ENCODE measurements around the gene CLDN14. TPM values are rescaled to one million over a fixed set of nuclear protein-coding genes. Genes with fewer than 3 reads are reported as not detected.
A peak's percentile ranks its signal among the peaks of the same experiment; 100 is the strongest.

Gene CLDN14
- total and polyA plus RNA-seq, 4 donors = 0.08 to 0.49 (median 0.15) TPM; not detected in 1

DNA sequence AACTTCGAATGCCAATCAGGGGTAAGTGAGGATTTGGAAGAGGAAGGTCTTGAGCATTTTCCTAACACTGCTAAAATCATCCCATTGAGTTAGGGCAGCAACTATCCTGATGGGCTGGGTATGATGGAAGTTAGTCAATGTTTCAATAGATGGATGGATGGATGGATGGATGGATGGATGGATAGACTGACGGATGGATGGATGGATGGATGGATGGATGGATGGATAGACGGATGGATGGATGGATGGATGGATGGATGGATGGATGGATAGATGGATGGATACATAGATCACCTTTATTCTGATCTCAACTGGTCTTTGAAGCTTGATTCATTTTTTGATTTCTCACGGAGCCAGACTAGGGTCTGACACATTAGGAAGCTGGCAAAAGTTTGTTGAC lies 2.3 kb upstream of the CLDN14 start:
- WGBS, 2 donors = 72 to 87% methylated on average over 4 of the region's 4 CpGs
- Histone ChIP-seq H3K27ac (ENCODE audit: low read depth in 1 of 2, low read length in 1 of 2) (no peak overlapping the region), H3K36me3 (ENCODE audit: control insufficient read depth in 4 of 4, insufficient read depth in 4 of 4, low read length in 4 of 4) (no peaks in the 10 kb centered on the region), H3K9ac (ENCODE audit: insufficient read depth in 1 of 2, low read length in 2 of 2) (no peak overlapping the region), H3K4me1 (ENCODE audit: control insufficient read depth in 5 of 5, insufficient read depth in 5 of 5, low read length in 5 of 5) (peaks cover 0 to 35% (median 19%) of the 10 kb centered on the region in 5 donors), H3K9me3 (ENCODE audit: control insufficient read depth in 4 of 4, insufficient read depth in 3 of 4, low read length in 3 of 4) (no peaks in the 10 kb centered on the region), H3K4me3 (no peak overlapping the region), H3K27me3 (ENCODE audit: control insufficient read depth in 3 of 3, insufficient read depth in 3 of 3, low read length in 2 of 3) (no peaks in the 10 kb centered on the region)
- DNase-seq (no peak), ATAC-seq (ENCODE audit: insufficient read depth, low FRiP score) (no peak)
- TF ChIP-seq CTCF (IDR thresholded peaks at IDR 0.05; ENCODE audit: control extremely low read depth, extremely low read depth) = no peak

DNA sequence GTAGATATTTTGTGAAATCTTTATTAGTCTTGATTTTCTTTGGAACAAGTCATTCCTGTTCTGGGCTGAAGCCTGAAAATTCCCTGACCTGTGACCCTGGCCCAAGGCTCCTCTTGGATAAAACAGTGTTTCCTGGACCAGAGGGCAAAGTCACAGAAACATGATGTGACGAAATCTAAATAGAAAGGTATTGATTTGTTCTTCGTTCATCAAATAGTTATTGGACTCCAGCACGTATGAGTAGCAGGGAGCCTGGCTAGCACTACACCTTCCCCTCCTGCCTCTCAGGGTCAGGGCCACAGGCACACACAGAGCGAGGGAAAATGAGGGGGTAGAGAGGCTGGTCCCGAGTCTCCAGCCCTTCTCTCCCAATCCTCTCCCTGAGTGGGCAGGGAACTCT lies 1.7 kb upstream of the CLDN14 start:
- no peak for TF ChIP-seq CTCF (IDR thresholded peaks at IDR 0.05; ENCODE audit: control extremely low read depth, extremely low read depth)
- DNase-seq = no peak
- Histone ChIP-seq H3K9me3 (ENCODE audit: control insufficient read depth in 4 of 4, insufficient read depth in 3 of 4, low read length in 3 of 4) (no peaks in the 10 kb centered on the region), H3K36me3 (ENCODE audit: control insufficient read depth in 4 of 4, insufficient read depth in 4 of 4, low read length in 4 of 4) (no peaks in the 10 kb centered on the region), H3K4me1 (ENCODE audit: control insufficient read depth in 5 of 5, insufficient read depth in 5 of 5, low read length in 5 of 5) (peaks cover 0 to 35% (median 19%) of the 10 kb centered on the region in 5 donors), H3K27me3 (ENCODE audit: control insufficient read depth in 3 of 3, insufficient read depth in 3 of 3, low read length in 2 of 3) (no peaks in the 10 kb centered on the region), H3K27ac (ENCODE audit: low read depth in 1 of 2, low read length in 1 of 2) (no peak overlapping the region), H3K9ac (ENCODE audit: insufficient read depth in 1 of 2, low read length in 2 of 2) (no peak overlapping the region), H3K4me3 (no peak overlapping the region)
- no peak for ATAC-seq (ENCODE audit: insufficient read depth, low FRiP score)
- WGBS, 2 donors = 85 to 90% methylated on average over 5 of the region's 5 CpGs

GRCh38 chr21:36480618-36481017 lies 696 bp upstream of the CLDN14 start:
- Histone ChIP-seq H3K4me3 (no peak overlapping the region), H3K4me1 (ENCODE audit: control insufficient read depth in 5 of 5, insufficient read depth in 5 of 5, low read length in 5 of 5) (peaks cover 0 to 35% (median 19%) of the 10 kb centered on the region in 5 donors), H3K27me3 (ENCODE audit: control insufficient read depth in 3 of 3, insufficient read depth in 3 of 3, low read length in 2 of 3) (no peaks in the 10 kb centered on the region), H3K27ac (ENCODE audit: low read depth in 1 of 2, low read length in 1 of 2) (no peak overlapping the region), H3K36me3 (ENCODE audit: control insufficient read depth in 4 of 4, insufficient read depth in 4 of 4, low read length in 4 of 4) (no peaks in the 10 kb centered on the region), H3K9me3 (ENCODE audit: control insufficient read depth in 4 of 4, insufficient read depth in 3 of 4, low read length in 3 of 4) (no peaks in the 10 kb centered on the region), H3K9ac (ENCODE audit: insufficient read depth in 1 of 2, low read length in 2 of 2) (no peak overlapping the region)
- ATAC-seq (ENCODE audit: insufficient read depth, low FRiP score) (no peak), DNase-seq (no peak)
- no peak for TF ChIP-seq CTCF (IDR thresholded peaks at IDR 0.05; ENCODE audit: control extremely low read depth, extremely low read depth)
- WGBS, 2 donors = 92 to 94% methylated on average over 12 of the region's 12 CpGs

GRCh38 chr21:36478941-36479340 lies 981 bp downstream of the CLDN14 start:
- no peak for TF ChIP-seq CTCF (IDR thresholded peaks at IDR 0.05; ENCODE audit: control extremely low read depth, extremely low read depth)
- H3K9me3 ChIP-seq (ENCODE audit: control insufficient read depth in 4 of 4, insufficient read depth in 3 of 4, low read length in 3 of 4) = no peaks in the 10 kb centered on the region
- DNase-seq (peak; percentile 39 to 59 (median 53)), ATAC-seq (ENCODE audit: insufficient read depth, low FRiP score) (no peak)
- no peaks in the 10 kb centered on the region for H3K36me3 ChIP-seq (ENCODE audit: control insufficient read depth in 4 of 4, insufficient read depth in 4 of 4, low read length in 4 of 4)
- 49 to 80% methylated on average over 7 of the region's 7 CpGs for WGBS, 2 donors
- no peak overlapping the region for H3K4me3 ChIP-seq
- peaks cover 0 to 35% (median 19%) of the 10 kb centered on the region in 5 donors for H3K4me1 ChIP-seq (ENCODE audit: control insufficient read depth in 5 of 5, insufficient read depth in 5 of 5, low read length in 5 of 5)
- no peak overlapping the region for H3K9ac ChIP-seq (ENCODE audit: insufficient read depth in 1 of 2, low read length in 2 of 2)
- H3K27me3 ChIP-seq (ENCODE audit: control insufficient read depth in 3 of 3, insufficient read depth in 3 of 3, low read length in 2 of 3) = no peaks in the 10 kb centered on the region
- no peak overlapping the region for H3K27ac ChIP-seq (ENCODE audit: low read depth in 1 of 2, low read length in 1 of 2)

All from lung (tissue), 12 donors.